H9 (cell line): Measurements from ENCODE around the gene RAB43. TPM values are rescaled to one million over a fixed set of nuclear protein-coding genes. Genes with fewer than 3 reads are reported as not detected.

Experiments used
- DNase-seq: peaks from one replicate; pipeline ENCODE4 v3.0.0-alpha.2; 2017
- H2AFZ ChIP-seq: one replicate; pipeline ENCODE4 v1.6.1; 2013; ENCODE audit warnings: mild to moderate bottlenecking, low read length, control low read depth, moderate library complexity
- H2AK5ac ChIP-seq: 2 replicates; pipeline ENCODE4 v1.6.1; 2013; ENCODE audit warnings: low read length, control low read depth, mixed read lengths; ENCODE audit not compliant: insufficient read length
- H2BK120ac ChIP-seq: one replicate; pipeline ENCODE4 v1.6.1; 2013; ENCODE audit warnings: low read depth, mild to moderate bottlenecking, low read length, control low read depth, inconsistent platforms; ENCODE audit not compliant: poor library complexity, severe bottlenecking
- H2BK12ac ChIP-seq: 2 replicates; pipeline ENCODE4 v1.6.1; 2013; ENCODE audit warnings: low read length, control low read depth, mixed read lengths, low read depth; ENCODE audit not compliant: insufficient read length
- H2BK15ac ChIP-seq: 2 replicates; pipeline ENCODE4 v1.6.1; 2013; ENCODE audit warnings: low read depth, low read length, control low read depth
- H2BK20ac ChIP-seq: one replicate; pipeline ENCODE4 v1.6.1; 2013; ENCODE audit warnings: low read depth, mild to moderate bottlenecking, low read length, control low read depth, inconsistent platforms; ENCODE audit not compliant: poor library complexity, severe bottlenecking
- H2BK5ac ChIP-seq: 2 replicates; pipeline ENCODE4 v1.6.1; 2013; ENCODE audit warnings: low read length, control low read depth, mixed read lengths; ENCODE audit not compliant: insufficient read length
- H3K14ac ChIP-seq: 2 replicates; pipeline ENCODE4 v1.6.1; 2013; ENCODE audit warnings: low read length, control low read depth; ENCODE audit not compliant: insufficient read depth
- H3K18ac ChIP-seq: 2 replicates; pipeline ENCODE4 v1.6.1; 2013; ENCODE audit warnings: low read depth, mild to moderate bottlenecking, mixed read lengths, low read length, control low read depth; ENCODE audit not compliant: insufficient read length
- H3K23ac ChIP-seq: 2 replicates; pipeline ENCODE4 v1.6.1; 2013; ENCODE audit warnings: low read length, control low read depth, mixed read lengths, low read depth; ENCODE audit not compliant: insufficient read length
- H3K23me2 ChIP-seq: 2 replicates; pipeline ENCODE4 v1.6.1; 2013; ENCODE audit warnings: low read depth, mild to moderate bottlenecking, mixed read lengths, low read length, control low read depth; ENCODE audit not compliant: insufficient read length, poor library complexity, severe bottlenecking
- H3K27ac ChIP-seq: 2 replicates; pipeline ENCODE4 v1.5.1; 2013; ENCODE audit warnings: low read length, control low read depth, mixed read lengths, low read depth; ENCODE audit not compliant: insufficient read length
- H3K27me3 ChIP-seq: 2 replicates; pipeline ENCODE4 v1.6.1; 2013; ENCODE audit warnings: low read length, control low read depth, inconsistent platforms; ENCODE audit not compliant: insufficient read depth
- H3K4ac ChIP-seq: 2 replicates; pipeline ENCODE4 v1.6.1; 2013; ENCODE audit warnings: low read depth, mild to moderate bottlenecking, control low read depth, inconsistent platforms, low read length, moderate library complexity
- H3K4me1 ChIP-seq: 2 replicates; pipeline ENCODE4 v1.6.1; 2013; ENCODE audit warnings: low read length, control low read depth, inconsistent platforms; ENCODE audit not compliant: insufficient read depth
- H3K4me2 ChIP-seq: 2 replicates; pipeline ENCODE4 v1.6.1; 2013; ENCODE audit warnings: low read length, control low read depth, mixed read lengths; ENCODE audit not compliant: insufficient read length, insufficient read depth
- H3K56ac ChIP-seq: 2 replicates; pipeline ENCODE4 v1.6.1; 2013; ENCODE audit warnings: low read depth, mild to moderate bottlenecking, mixed read lengths, low read length, control low read depth; ENCODE audit not compliant: insufficient read length
- H3K79me1 ChIP-seq: 2 replicates; pipeline ENCODE4 v1.6.1; 2013; ENCODE audit warnings: low read depth, mild to moderate bottlenecking, moderate library complexity, low read length, control low read depth, inconsistent platforms; ENCODE audit not compliant: insufficient read depth, poor library complexity, severe bottlenecking
- H3K79me2 ChIP-seq: 2 replicates; pipeline ENCODE4 v1.6.1; 2013; ENCODE audit warnings: low read length, control low read depth, inconsistent platforms; ENCODE audit not compliant: insufficient read depth
- H3K9ac ChIP-seq: 2 replicates; pipeline ENCODE4 v1.6.1; 2013; ENCODE audit warnings: low read length, control low read depth, mixed read lengths; ENCODE audit not compliant: insufficient read length; ENCODE audit errors: extremely low read depth
- H3K9me3 ChIP-seq: one replicate; pipeline ENCODE4 v1.6.1; 2013; ENCODE audit warnings: low read depth, low read length, inconsistent platforms; ENCODE audit not compliant: control insufficient read depth
- H3T11ph ChIP-seq: one replicate; pipeline ENCODE4 v1.6.1; 2013; ENCODE audit warnings: mild to moderate bottlenecking, low read length, control low read depth, inconsistent platforms
- H4K20me1 ChIP-seq: one replicate; pipeline ENCODE4 v1.6.1; 2013; ENCODE audit not compliant: control insufficient read depth, insufficient read length, insufficient read depth
- H4K5ac ChIP-seq: 2 replicates; pipeline ENCODE4 v1.6.1; 2013; ENCODE audit warnings: low read depth, mild to moderate bottlenecking, mixed read lengths, low read length, control low read depth; ENCODE audit not compliant: insufficient read length
- H4K8ac ChIP-seq: replicated peaks from 2 replicates; pipeline ENCODE4 v1.6.1; 2013; ENCODE audit warnings: low read length, control low read depth, mixed read lengths, low read depth; ENCODE audit not compliant: insufficient read length
- H4K91ac ChIP-seq: 2 replicates; pipeline ENCODE4 v1.6.1; 2013; ENCODE audit warnings: low read depth, mild to moderate bottlenecking, moderate library complexity, mixed read lengths, low read length, control low read depth; ENCODE audit not compliant: insufficient read length
- H3K27ac Mint-ChIP-seq, 3 experiments: 2 replicates in 2 of 3; 3 replicates in 1 of 3; pipeline ENCODE4 v1.8.0; 2020 to 2021; ENCODE audit warnings: mixed read lengths in 3 of 3, mild to moderate bottlenecking in 1 of 3, moderate library complexity in 1 of 3
- H3K27me3 Mint-ChIP-seq: 2 replicates; pipeline ENCODE4 v1.8.0; 2021; ENCODE audit warnings: low read depth, mild to moderate bottlenecking, moderate library complexity, mixed read lengths
- H3K36me3 Mint-ChIP-seq, 3 experiments: 2 replicates in 2 of 3; 3 replicates in 1 of 3; pipeline ENCODE4 v1.8.0; 2020 to 2021; ENCODE audit warnings: low read depth in 3 of 3, mixed read lengths in 3 of 3; ENCODE audit not compliant: insufficient read depth in 1 of 3
- H3K4me1 Mint-ChIP-seq, 2 experiments: 2 replicates each; pipeline ENCODE4 v1.8.0; 2020; ENCODE audit warnings: mixed read lengths in 2 of 2
- H3K4me3 Mint-ChIP-seq, 2 experiments: 2 replicates in 1 of 2; 3 replicates in 1 of 2; pipeline ENCODE4 v1.8.0; 2020 to 2021; ENCODE audit warnings: mild to moderate bottlenecking in 2 of 2, mixed read lengths in 2 of 2, moderate library complexity in 1 of 2
- H3K9me3 Mint-ChIP-seq, 2 experiments: 2 replicates in 1 of 2; 3 replicates in 1 of 2; pipeline ENCODE4 v1.8.0; 2020; ENCODE audit warnings: mild to moderate bottlenecking in 2 of 2, mixed read lengths in 2 of 2, moderate library complexity in 1 of 2
- whole genome bisulfite sequencing: extraction: QIAGEN DNeasy Blood & Tissue Kit; methylation state at CpG from one replicate; pipeline ENCODE4 v1.1.7; 2013; ENCODE audit warnings: missing lambda C conversion rate, low lambda C conversion rate, mixed read lengths; ENCODE audit not compliant: insufficient read length; ENCODE audit errors: extremely low coverage; 5-methylcytosine and 5-hydroxymethylcytosine counted together
- total RNA-seq: library from RNA; stranded (reverse); gene quantifications from 2 replicates; pipeline ENCODE4 v1.2.1, GENCODE V29; 2021
- TF ChIP-seq, protein P1 (sequence below): fragments of 200-600 bp; sonication (generic); conservative IDR thresholded peaks from 3 replicates; pipeline ENCODE4 v1.8.0; 2021; ENCODE audit warnings: antibody characterized with exemption, mild to moderate bottlenecking

Gene RAB43
- total RNA-seq, 1 experiment from 2014 or later, result 13.6 TPM

DNA sequence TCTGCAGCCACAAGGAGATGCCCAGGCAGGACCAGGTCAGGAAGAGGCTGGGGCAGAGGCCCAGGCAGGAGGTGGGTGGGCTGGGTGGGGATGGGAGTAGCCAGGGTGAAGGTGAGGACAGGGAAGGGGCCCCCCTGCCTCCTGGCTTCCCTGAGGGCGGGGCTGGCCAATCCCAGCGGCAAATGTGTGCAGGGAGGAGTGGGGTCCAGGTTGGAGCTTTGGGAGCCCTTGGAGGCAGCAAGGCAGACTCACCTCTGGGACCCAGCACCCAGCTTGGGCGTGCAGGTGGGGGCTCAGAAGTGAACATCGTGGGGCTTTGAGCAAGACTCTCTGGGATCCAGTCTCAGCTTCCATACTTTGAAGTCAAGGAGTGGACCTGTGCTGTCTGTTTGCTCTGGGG lies 35.8 kb downstream of the RAB43 start:
- no peak overlapping the region for H2BK120ac ChIP-seq
- H3K18ac ChIP-seq, result no peak overlapping the region
- no peak overlapping the region for H2AK5ac ChIP-seq
- Mint-ChIP-seq H3K9me3 (no peaks in the 10 kb centered on the region), H3K27me3 (peaks cover 8% of the 10 kb centered on the region), H3K4me1 (no peaks in the 10 kb centered on the region), H3K4me3 (no peak overlapping the region), H3K27ac (peak overlapping the region in 1 of 3 experiments; percentile 91; a peak in 1 of 7 replicates), H3K36me3 (no peaks in the 10 kb centered on the region)
- no peaks in the 10 kb centered on the region for H3K79me1 ChIP-seq
- no peak overlapping the region for H4K5ac ChIP-seq
- no peak overlapping the region for H3K23ac ChIP-seq
- H2BK20ac ChIP-seq, result no peak overlapping the region
- H3K9ac ChIP-seq, result no peak overlapping the region
- H3K4me2 ChIP-seq, result no peak overlapping the region
- H3K14ac ChIP-seq, result no peak overlapping the region
- no peak overlapping the region for H4K8ac ChIP-seq
- H4K20me1 ChIP-seq, result no peaks in the 10 kb centered on the region
- H2BK12ac ChIP-seq, result no peak overlapping the region
- H3K9me3 ChIP-seq, result no peaks in the 10 kb centered on the region
- H2BK5ac ChIP-seq, result no peak overlapping the region
- no peak overlapping the region for H4K91ac ChIP-seq
- no peak for DNase-seq
- TF ChIP-seq, protein P1, sequence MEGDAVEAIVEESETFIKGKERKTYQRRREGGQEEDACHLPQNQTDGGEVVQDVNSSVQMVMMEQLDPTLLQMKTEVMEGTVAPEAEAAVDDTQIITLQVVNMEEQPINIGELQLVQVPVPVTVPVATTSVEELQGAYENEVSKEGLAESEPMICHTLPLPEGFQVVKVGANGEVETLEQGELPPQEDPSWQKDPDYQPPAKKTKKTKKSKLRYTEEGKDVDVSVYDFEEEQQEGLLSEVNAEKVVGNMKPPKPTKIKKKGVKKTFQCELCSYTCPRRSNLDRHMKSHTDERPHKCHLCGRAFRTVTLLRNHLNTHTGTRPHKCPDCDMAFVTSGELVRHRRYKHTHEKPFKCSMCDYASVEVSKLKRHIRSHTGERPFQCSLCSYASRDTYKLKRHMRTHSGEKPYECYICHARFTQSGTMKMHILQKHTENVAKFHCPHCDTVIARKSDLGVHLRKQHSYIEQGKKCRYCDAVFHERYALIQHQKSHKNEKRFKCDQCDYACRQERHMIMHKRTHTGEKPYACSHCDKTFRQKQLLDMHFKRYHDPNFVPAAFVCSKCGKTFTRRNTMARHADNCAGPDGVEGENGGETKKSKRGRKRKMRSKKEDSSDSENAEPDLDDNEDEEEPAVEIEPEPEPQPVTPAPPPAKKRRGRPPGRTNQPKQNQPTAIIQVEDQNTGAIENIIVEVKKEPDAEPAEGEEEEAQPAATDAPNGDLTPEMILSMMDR, result no peak
- no peak overlapping the region for H3T11ph ChIP-seq
- H2BK15ac ChIP-seq, result no peak overlapping the region
- no peaks in the 10 kb centered on the region for H3K27me3 ChIP-seq
- H2AFZ ChIP-seq, result no peak overlapping the region
- no peak overlapping the region for H3K27ac ChIP-seq
- no CpG with 5 or more reads among the region's 4 CpGs for WGBS
- H3K56ac ChIP-seq, result no peak overlapping the region
- H3K79me2 ChIP-seq, result no peaks in the 10 kb centered on the region
- H3K4ac ChIP-seq, result no peak overlapping the region
- no peaks in the 10 kb centered on the region for H3K4me1 ChIP-seq
- no peaks in the 10 kb centered on the region for H3K23me2 ChIP-seq
